NK-92 (cell line): ENCODE data around the gene FHOD3.

Experiments
- DNase-seq: peaks from one replicate; lab custom pipeline; 2025; ENCODE audit not compliant: unreplicated experiment; lab: John Stamatoyannopoulos, UW

FHOD3 gene

GRCh38 chr18:36724169-36724568 is 426.7 kb downstream of the FHOD3 start:
- DNase-seq, result no peak

DNA sequence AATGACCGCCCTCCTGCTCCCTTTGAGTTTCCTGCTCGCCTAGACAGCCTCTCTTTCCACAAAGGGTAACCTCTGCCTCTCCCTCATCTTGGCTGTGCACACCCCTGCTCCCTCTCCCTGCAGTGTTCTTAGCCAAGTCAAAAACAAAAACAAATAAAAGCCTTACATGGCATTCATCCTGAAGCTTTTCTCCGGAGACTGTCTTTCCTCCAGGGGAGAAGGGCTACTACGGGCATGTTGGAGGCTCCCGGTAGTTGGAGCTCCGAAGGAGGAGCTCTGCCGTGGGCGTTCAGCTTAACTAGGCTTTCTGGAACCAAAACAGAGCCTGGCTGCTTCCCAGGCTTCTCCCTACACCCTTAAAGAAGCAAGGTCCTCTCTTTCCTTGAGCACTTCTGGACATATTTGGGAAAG is 427.1 kb downstream of the FHOD3 start:
- DNase-seq, result no peak

- no peak for DNase-seq
Observed at GRCh38 chr18:36728345-36728744, 430.8 kb downstream of the FHOD3 start.

GRCh38 chr18:36729197-36729596 is 431.7 kb downstream of the FHOD3 start:
- no peak for DNase-seq

GRCh38 chr18:36732264-36732663 is 434.8 kb downstream of the FHOD3 start:
- no peak for DNase-seq

DNA sequence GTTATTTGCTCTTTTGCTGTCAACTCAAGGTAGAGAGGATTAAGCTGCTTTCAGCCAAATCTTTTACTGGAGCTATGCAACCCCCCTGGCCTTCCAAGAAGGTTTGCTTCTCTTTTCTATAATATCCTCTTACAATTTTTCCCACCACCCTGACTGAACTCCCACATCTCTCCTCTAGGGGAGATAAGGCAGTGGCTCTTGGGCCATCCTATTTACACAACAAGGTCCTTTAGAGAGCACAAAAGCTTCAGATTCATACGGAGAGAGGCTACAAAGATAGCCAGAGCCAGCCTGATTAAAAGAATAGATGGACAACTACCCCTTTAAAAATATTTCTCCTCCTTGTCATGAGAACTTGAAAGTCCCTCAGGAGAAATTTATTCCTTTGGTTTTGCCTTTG is 435.6 kb downstream of the FHOD3 start:
- no peak for DNase-seq

- DNase-seq, result no peak
Observed at GRCh38 chr18:36734596-36734995, 437.1 kb downstream of the FHOD3 start.

GRCh38 chr18:36735130-36735529 is 437.6 kb downstream of the FHOD3 start:
- DNase-seq, result no peak

DNA sequence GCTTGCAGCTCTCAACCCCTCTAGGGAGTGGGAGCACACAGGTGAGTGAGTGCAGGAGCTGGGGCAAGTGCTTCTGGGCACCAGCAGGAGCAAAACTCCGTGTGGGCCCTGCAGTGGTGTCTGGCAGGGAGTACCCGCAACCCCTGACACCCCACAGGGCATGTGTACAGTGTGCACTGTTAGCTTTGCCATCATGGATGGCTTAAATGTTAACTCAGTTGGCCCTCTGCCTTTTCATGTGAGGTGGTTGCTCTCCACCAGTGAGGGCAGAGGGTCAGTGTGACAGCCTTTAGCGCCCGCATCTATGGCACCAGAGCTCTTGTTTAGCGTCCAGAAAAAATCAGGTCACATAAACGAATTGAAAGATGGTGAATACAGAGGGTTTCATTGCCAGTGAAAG is 438.6 kb downstream of the FHOD3 start:
- no peak for DNase-seq

DNA sequence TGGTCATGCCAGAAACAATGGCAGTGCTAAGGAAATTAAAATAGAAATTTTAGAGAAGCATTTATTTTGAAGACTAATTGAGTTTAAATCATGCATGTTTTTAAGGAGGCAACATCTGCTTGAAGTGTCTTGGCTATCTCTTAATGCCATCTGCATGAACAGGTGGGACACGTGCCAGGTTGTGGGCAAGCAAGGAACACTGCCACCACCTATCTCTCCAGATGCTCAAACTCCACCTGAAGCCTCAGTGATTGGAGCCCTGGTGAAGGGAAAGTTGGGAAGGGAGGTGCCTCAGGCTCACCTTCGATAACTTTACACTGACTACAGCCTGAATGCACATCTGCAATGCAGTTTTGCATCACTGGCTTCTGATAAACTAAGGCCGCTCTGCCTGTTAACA is 439.8 kb downstream of the FHOD3 start:
- DNase-seq, result no peak

- no peak for DNase-seq
Observed at GRCh38 chr18:36744261-36744876, 446.9 kb downstream of the FHOD3 start.

DNA sequence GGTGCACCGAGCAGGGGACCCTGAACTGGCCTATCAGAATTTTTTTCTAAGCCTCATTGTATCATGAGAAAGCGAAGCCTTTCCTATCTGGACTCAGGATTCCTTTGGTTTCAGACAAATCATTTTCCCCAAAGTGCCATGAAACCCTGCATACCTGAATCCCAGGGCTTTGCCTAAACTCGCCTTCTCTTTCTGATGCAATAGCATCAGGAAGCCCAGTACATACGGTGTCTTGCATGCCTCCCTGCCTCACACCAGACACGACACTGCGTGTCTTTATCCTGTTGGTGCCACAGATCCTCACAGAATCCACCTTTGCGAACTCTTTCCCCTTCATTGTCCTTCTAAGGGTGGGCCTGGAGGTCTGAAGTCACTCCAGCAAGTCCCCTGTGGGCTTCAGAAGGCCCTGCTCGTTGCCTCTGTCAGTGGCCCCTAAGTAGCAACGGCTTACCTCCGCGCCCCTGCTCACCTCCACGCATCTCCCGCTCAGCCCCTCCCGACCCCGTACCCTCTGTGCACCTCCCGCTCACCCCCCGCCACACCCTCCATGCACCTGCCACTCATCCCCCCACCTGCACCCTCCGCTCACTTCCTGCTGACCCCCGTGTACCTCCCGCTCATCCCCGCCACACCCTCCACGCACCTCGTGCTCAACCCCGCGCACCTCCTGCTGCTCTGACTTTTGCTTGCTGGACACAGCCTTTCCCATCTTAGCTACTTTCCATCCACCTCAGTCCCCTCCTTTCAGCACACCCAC is 447.9 kb downstream of the FHOD3 start:
- no peak for DNase-seq

GRCh38 chr18:36752929-36753865 is 455.7 kb downstream of the FHOD3 start:
- DNase-seq, result no peak

DNA sequence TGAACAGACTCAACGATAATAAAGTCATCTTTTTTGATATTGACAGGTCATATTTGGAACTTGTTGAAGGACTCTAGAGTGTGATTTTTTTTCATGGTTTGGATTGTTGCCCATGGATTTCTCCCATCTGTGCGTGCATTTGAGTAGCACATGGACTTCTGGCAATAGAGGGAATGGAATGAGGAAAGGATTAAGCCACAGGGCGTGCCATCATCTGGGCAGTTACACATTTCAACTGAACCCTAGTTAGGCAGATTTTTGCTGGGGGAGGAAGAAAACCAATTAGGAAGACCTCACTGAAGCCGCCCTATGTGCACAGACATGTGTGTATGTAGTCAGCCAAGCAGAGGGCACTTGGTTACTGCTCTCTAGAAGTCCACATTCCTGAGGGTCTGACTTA is 458.7 kb downstream of the FHOD3 start:
- DNase-seq, result no peak

DNA sequence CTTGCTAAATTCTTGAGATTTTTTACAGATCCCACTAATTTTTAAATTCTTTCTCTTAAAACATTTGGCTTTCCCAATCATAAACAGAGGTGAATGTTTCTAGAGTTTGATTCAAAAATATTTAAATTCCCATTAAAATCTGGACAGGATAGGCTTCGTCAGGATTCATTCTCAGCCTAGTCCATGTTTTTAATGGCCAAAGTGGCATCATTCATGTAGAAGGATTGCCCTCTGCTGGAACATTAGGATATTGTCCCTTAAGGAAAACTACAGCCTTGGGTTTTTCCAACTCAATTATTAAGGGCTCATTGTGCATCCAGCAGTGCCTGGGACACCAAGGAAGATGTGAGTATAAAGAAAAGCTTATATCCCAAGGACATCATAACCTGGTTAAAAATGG is 459.6 kb downstream of the FHOD3 start:
- DNase-seq, result no peak

DNA sequence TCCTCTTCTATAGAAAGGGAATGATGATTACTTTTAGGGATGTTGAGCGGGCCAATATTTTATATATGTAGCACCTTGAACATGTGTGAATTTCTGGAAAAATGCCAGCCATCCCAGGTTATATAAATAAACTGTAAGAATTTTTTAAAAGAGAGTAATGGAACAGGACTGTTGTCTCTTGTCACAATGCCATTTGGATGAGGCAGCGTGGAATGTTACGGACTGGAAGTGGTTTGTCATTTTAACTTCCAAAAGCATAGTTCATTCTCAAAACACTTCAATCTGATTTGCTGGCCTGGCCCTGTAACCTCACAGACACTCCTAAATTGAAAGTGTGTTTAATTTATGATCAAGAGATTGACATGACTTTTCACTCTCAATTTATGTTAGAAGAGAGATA is 460.5 kb downstream of the FHOD3 start:
- DNase-seq, result no peak

DNA sequence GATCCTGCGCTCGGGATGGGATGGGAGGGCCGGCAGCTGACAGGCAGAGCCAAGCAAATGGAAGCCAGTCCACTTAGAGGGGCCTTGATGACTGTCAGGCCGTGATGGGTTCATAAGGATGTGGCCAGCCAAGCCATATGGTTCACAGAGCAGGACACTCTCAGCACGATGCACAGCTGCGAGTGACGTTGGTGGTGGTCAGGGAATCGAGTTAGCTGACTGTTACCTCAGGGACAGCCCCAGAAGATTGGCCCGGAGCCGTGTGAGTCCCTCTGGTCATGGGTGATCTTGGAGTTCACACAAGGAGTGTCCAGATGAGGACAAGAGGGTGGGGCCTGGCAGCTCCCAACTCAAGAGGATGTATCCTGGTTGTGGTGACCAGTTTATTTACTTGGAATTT is 461.1 kb downstream of the FHOD3 start:
- DNase-seq, result no peak

GRCh38 chr18:36759167-36759776 is 461.8 kb downstream of the FHOD3 start:
- no peak for DNase-seq

GRCh38 chr18:36760598-36760997 is 463.1 kb downstream of the FHOD3 start:
- DNase-seq, result no peak

DNA sequence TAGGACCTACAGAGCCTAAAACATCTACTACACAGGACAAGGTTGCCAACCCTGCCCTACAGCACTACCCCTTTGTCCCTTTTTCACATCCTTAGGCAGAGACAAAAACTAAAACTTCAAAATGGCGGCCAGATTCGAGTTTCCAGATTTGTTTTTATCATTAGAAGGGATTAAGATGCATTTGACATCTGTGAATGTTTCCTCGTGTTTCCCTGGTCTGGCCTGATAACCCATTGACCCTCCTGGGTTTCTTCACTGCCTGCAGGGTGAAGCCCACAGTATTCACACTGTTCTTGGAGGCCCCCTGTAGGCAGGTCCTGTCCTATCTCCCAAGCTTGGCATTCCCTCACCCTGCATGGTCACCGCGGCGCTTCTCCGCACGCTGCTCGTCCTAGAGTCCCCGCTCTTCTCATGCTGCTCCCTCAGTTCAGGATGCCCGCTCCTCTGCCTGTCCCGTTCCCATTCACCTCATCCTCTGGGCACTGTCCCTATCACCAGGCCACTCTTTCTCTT is 463.7 kb downstream of the FHOD3 start:
- no peak for DNase-seq

DNA sequence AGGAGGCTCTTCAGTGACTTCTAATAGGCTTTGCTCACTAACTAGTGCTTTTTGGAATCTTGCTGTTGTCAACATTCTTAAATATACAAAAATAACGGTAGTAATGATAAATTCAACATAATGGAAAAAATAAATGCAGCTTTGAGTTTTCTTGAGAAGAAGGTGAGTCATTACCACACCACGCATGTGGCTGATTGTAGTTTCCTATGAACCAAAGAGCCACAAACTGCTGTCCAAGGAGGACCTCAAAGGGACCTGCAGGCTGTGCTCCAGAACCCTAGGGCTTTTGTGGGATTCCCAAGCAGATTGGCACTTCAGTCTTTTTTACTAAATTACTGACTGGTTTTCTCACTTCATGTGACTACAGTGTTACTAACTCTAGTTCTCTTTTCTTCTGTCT is 464.6 kb downstream of the FHOD3 start:
- DNase-seq, result no peak
